Measurements from ENCODE around the gene ACOT7. TPM values are rescaled to one million over a fixed set of nuclear protein-coding genes. Genes with fewer than 3 reads are reported as not detected.

Gene ACOT7
- polyA plus RNA-seq, 1 donor, result 28.8 TPM

DNA sequence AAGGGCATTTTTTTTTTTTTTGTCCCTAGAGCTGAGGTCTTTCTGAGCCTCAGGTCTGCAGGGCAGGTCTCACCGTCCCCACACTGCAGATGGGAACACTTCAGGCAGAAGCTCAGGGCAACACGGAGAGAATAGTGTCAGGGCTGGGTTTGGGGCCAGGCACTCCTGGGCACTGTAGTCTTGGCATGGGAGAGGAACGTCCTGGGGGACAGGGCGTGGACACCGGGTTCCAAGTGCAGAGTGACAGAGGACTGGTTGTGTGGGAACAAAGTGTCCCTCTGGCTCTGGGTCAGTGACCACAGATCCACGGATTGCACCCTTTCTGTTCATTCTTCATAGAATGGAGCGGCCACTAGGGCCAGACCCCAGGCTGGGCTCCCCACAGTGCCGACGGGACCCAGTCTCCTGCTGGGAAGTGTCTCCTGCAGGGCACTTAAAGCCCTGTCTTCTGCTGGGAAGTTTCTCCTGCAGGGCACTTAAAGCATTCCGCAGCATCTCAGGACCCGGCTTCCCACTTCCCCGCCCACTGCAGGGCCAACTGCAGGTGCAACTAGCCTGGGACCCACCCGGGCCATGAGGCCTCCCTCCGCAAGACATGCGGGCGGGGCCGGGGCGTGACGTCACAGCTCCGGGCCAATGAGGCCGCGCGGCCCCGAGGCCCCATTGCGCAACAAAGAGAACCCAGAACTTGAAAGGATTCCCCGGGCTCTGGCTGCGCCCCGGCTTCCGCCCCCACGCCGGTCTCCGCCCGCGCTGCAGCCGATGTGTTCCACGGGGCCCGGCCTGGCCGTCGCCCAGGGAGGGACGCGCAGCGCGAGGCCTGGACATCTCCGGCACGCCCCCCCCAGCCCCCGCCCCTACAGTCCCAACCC is 133.8 kb downstream of the ACOT7 start:
- Histone ChIP-seq H3K27me3 (ENCODE audit: control insufficient read depth, insufficient read depth, low read length) (no peaks in the 10 kb centered on the region), H3K27ac (ENCODE audit: low read length) (peak overlapping the region; percentile 44), H3K36me3 (ENCODE audit: control insufficient read depth, insufficient read depth, low read length) (peaks cover 3% of the 10 kb centered on the region), H3K4me1 (ENCODE audit: control insufficient read depth, insufficient read depth, low read length) (peaks cover 36% of the 10 kb centered on the region), H3K4me3 (ENCODE audit: low read length) (peak overlapping the region; percentile 66), H3K9me3 (ENCODE audit: control insufficient read depth, low read depth, low read length) (no peaks in the 10 kb centered on the region)
- WGBS (ENCODE audit: insufficient coverage, low lambda C conversion rate), result no CpG with 5 or more reads among the region's 46 CpGs
- peak; percentile 88 to 95 for DNase-seq

DNA sequence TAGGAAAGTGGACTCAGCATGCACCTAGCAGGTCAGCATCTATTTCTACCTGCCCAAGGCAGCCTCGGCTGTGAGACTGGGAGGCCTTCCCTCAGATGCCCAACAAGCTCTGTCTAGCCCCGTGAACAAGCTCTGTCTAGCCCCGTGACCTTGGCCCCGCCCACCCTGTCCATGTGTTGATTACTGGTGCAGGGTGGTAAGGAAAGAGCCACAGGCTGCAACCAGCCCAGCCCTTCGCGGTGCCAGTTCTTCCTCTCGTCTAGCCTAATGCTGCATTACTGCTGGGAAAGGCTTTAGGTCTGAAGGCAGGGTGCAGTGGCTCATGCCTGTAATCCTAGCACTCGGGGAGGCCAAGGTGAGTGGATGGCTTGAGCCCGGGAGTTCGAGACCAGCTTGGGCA is 134.9 kb downstream of the ACOT7 start:
- no CpG with 5 or more reads among the region's 10 CpGs for WGBS (ENCODE audit: insufficient coverage, low lambda C conversion rate)
- Histone ChIP-seq H3K9me3 (ENCODE audit: control insufficient read depth, low read depth, low read length) (no peaks in the 10 kb centered on the region), H3K27ac (ENCODE audit: low read length) (no peak overlapping the region), H3K27me3 (ENCODE audit: control insufficient read depth, insufficient read depth, low read length) (no peaks in the 10 kb centered on the region), H3K36me3 (ENCODE audit: control insufficient read depth, insufficient read depth, low read length) (peaks cover 5% of the 10 kb centered on the region), H3K4me3 (ENCODE audit: low read length) (no peak overlapping the region), H3K4me1 (ENCODE audit: control insufficient read depth, insufficient read depth, low read length) (peaks cover 36% of the 10 kb centered on the region)
- DNase-seq, result peak in 1 of 2 donors; percentile 38

DNA sequence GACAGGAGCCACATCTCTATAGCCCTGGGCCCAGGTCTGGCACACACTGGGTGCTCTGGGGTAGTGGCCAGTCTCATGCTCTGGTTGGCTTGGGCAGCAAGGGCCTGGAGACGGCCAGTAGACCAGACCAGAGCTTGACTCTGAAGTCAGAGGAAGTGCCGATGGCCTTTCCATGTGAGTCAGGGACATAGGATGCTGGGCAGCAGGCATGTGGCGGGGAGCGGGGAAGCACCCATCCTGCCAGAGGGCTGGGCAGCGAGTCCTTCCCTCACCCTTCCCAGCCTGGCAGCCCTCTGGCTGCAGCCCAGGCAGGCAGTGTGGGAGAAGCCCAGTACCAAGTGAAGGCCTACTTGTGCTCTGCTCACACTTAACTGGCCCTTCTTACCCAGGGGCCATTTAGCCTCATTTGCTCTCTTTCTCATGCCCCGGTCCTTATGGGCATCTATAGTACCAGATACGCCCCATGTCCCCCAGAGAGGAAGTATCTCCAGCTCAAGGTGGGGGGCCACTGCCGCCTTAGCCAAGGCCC is 136.0 kb downstream of the ACOT7 start:
- WGBS (ENCODE audit: insufficient coverage, low lambda C conversion rate), result no CpG with 5 or more reads among the region's 8 CpGs
- Histone ChIP-seq H3K4me1 (ENCODE audit: control insufficient read depth, insufficient read depth, low read length) (peaks cover 25% of the 10 kb centered on the region), H3K9me3 (ENCODE audit: control insufficient read depth, low read depth, low read length) (no peaks in the 10 kb centered on the region), H3K27ac (ENCODE audit: low read length) (no peak overlapping the region), H3K36me3 (ENCODE audit: control insufficient read depth, insufficient read depth, low read length) (peaks cover 7% of the 10 kb centered on the region), H3K27me3 (ENCODE audit: control insufficient read depth, insufficient read depth, low read length) (no peaks in the 10 kb centered on the region), H3K4me3 (ENCODE audit: low read length) (no peak overlapping the region)
- DNase-seq, result no peak

DNA sequence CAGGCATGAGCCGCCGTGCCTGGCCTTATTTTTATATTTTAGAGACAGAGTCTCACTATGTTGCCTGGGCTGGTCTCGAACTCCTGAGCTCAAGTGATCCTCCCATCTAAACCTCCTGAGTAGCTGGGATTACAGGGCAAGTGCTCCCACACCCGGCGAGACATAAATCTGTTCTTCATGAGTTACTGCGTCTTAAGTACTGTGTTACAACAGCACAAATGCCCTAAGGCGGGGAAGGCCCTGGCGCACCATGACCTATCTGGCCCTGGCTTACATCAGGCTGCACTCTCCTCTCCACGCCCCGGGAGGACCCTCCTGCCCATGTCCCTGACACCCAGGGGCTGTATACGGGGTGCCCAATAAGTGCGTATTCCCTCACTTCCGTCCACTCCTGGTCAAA is 136.9 kb downstream of the ACOT7 start:
- WGBS (ENCODE audit: insufficient coverage, low lambda C conversion rate), result no CpG with 5 or more reads among the region's 13 CpGs
- no peaks in the 10 kb centered on the region for H3K27me3 ChIP-seq (ENCODE audit: control insufficient read depth, insufficient read depth, low read length)

DNA sequence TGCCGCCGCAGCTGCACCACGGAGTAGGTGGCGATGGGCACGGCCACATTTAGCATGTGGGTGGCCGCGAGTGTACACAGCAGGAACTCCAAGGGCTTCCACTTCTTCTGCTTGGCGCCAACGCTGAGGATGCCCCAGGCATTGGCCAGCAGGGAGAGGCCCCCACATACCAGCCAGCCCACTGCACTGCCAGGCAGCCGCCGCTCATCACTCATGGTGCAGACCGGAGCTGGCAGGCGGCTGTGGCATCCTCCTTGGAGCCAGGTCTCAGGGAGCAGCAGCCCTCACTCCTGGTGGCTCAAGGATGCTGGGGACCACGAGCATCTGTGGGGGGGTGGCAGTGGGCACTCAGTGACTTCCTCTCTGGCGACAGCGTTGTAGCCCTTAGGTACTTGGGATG is 138.9 kb downstream of the ACOT7 start:
- H3K4me1 ChIP-seq (ENCODE audit: control insufficient read depth, insufficient read depth, low read length), result peaks cover 16% of the 10 kb centered on the region
- H3K4me3 ChIP-seq (ENCODE audit: low read length), result no peak overlapping the region
- WGBS (ENCODE audit: insufficient coverage, low lambda C conversion rate), result no CpG with 5 or more reads among the region's 16 CpGs
- no peaks in the 10 kb centered on the region for H3K9me3 ChIP-seq (ENCODE audit: control insufficient read depth, low read depth, low read length)
- H3K27me3 ChIP-seq (ENCODE audit: control insufficient read depth, insufficient read depth, low read length), result peaks cover 12% of the 10 kb centered on the region
- H3K27ac ChIP-seq (ENCODE audit: low read length), result no peak overlapping the region
- peaks cover 9% of the 10 kb centered on the region for H3K36me3 ChIP-seq (ENCODE audit: control insufficient read depth, insufficient read depth, low read length)
- no peak for DNase-seq

More for the DNA sequence above, 136.9 kb downstream of the ACOT7 start:
- DNase-seq, result no peak
- Histone ChIP-seq H3K36me3 (ENCODE audit: control insufficient read depth, insufficient read depth, low read length) (peaks cover 7% of the 10 kb centered on the region), H3K9me3 (ENCODE audit: control insufficient read depth, low read depth, low read length) (no peaks in the 10 kb centered on the region), H3K4me3 (ENCODE audit: low read length) (no peak overlapping the region), H3K27ac (ENCODE audit: low read length) (no peak overlapping the region), H3K4me1 (ENCODE audit: control insufficient read depth, insufficient read depth, low read length) (peaks cover 17% of the 10 kb centered on the region)

DNA sequence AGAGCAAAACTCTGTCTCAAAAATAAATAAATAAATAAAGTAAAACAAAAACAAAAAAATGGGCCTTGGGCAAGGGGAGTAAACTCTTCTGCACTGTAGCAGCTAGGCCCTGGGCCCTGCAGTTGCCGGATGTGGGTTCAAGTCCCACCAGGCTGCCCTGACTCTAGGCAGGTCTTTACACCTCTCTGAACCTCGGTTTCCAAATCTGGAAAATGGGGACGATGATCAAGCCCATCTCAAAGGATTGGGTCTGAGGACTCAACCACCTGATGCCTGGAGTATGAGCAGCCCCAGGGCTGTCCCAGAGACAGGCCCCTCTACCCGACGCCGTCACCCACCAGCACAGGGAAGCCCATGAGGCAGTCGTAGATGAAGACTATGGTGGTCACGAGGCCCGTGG is 140.2 kb downstream of the ACOT7 start:
- DNase-seq, result no peak
- H3K36me3 ChIP-seq (ENCODE audit: control insufficient read depth, insufficient read depth, low read length), result peaks cover 9% of the 10 kb centered on the region
- no peak overlapping the region for H3K27ac ChIP-seq (ENCODE audit: low read length)
- peaks cover 20% of the 10 kb centered on the region for H3K27me3 ChIP-seq (ENCODE audit: control insufficient read depth, insufficient read depth, low read length)
- H3K4me3 ChIP-seq (ENCODE audit: low read length), result no peak overlapping the region
- no peaks in the 10 kb centered on the region for H3K9me3 ChIP-seq (ENCODE audit: control insufficient read depth, low read depth, low read length)
- H3K4me1 ChIP-seq (ENCODE audit: control insufficient read depth, insufficient read depth, low read length), result peaks cover 5% of the 10 kb centered on the region
- WGBS (ENCODE audit: insufficient coverage, low lambda C conversion rate), result no CpG with 5 or more reads among the region's 9 CpGs

DNA sequence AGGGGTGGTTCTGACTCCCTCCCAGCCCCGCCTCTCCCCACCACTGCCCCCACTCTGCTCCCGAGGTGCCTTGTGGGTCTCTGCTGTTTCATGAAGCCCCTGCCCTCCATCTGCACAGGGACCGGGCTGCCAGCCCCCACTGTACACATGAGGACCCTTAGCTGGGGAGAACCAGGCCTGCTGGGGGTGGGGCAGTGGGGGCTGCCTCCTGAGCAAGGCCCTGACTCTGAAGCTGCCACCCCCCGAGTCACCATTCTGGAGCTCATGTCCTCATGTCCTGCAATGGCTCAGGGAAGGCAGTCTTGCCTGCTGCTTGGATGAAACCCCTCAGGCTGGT is 141.2 kb downstream of the ACOT7 start:
- Histone ChIP-seq H3K36me3 (ENCODE audit: control insufficient read depth, insufficient read depth, low read length) (peaks cover 7% of the 10 kb centered on the region), H3K27ac (ENCODE audit: low read length) (no peak overlapping the region), H3K9me3 (ENCODE audit: control insufficient read depth, low read depth, low read length) (no peaks in the 10 kb centered on the region), H3K4me1 (ENCODE audit: control insufficient read depth, insufficient read depth, low read length) (peaks cover 5% of the 10 kb centered on the region), H3K4me3 (ENCODE audit: low read length) (no peak overlapping the region), H3K27me3 (ENCODE audit: control insufficient read depth, insufficient read depth, low read length) (peaks cover 23% of the 10 kb centered on the region)
- DNase-seq, result no peak
- no CpG with 5 or more reads among the region's 4 CpGs for WGBS (ENCODE audit: insufficient coverage, low lambda C conversion rate)

DNA sequence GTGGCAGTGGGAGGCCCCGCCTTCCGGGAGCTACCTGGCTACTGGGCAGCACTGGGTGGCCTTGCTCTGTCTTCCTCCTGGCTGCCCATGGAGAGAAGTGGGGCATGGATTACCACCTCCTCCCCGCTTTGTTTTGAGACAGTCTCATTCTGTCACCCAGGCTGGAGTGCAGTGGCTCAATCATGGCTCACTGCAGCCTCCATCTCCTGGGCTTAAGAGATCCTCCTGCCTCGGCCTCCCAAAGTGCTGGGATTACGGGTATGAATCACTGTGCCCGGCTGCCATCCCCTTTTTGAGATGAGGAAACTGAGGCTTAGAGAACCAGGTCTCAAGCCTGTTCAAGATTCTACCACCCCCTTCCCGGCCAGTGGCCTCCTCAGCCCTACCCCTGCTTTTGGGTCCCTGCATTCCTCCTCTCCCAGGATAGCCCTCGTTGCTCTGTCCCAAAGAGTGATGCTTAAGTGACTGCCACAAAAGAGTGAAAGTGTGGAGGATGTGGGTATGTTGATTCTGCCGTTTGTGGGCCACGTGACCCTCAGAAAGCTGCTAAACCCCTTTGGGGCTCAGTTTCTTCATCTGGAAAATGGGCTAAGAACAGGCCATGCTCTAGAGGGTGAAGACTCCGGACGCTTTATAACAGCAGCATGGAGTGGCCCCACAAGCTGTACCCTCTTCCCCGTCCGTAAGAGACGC is 141.7 kb downstream of the ACOT7 start:
- Histone ChIP-seq H3K4me3 (ENCODE audit: low read length) (no peak overlapping the region), H3K27ac (ENCODE audit: low read length) (no peak overlapping the region), H3K9me3 (ENCODE audit: control insufficient read depth, low read depth, low read length) (no peaks in the 10 kb centered on the region), H3K36me3 (ENCODE audit: control insufficient read depth, insufficient read depth, low read length) (peaks cover 7% of the 10 kb centered on the region), H3K4me1 (ENCODE audit: control insufficient read depth, insufficient read depth, low read length) (peaks cover 5% of the 10 kb centered on the region), H3K27me3 (ENCODE audit: control insufficient read depth, insufficient read depth, low read length) (peaks cover 23% of the 10 kb centered on the region)
- WGBS (ENCODE audit: insufficient coverage, low lambda C conversion rate), result no CpG with 5 or more reads among the region's 15 CpGs
- no peak for DNase-seq

DNA sequence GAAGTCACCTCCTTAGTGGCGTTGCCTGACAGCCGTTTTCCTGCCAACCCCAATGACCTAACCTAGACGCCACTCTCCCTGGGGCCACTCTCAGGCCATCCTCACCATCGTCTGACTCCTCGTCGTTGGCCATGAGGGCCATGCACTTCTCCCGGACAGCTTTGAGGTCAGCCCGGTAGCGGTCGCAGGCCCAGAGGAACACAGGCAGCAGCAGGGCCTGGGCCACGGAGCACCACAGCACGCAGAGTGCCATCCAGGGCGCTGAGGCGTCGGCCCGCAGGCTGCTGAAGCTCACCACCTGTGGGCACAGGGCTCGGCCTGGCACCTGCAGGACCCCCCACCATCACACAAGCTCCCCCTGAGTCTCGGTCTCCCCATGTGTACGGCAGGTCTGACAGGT is 142.3 kb downstream of the ACOT7 start:
- Histone ChIP-seq H3K27me3 (ENCODE audit: control insufficient read depth, insufficient read depth, low read length) (peaks cover 27% of the 10 kb centered on the region), H3K4me1 (ENCODE audit: control insufficient read depth, insufficient read depth, low read length) (peaks cover 9% of the 10 kb centered on the region), H3K9me3 (ENCODE audit: control insufficient read depth, low read depth, low read length) (no peaks in the 10 kb centered on the region), H3K36me3 (ENCODE audit: control insufficient read depth, insufficient read depth, low read length) (peaks cover 7% of the 10 kb centered on the region), H3K27ac (ENCODE audit: low read length) (no peak overlapping the region), H3K4me3 (ENCODE audit: low read length) (no peak overlapping the region)
- WGBS (ENCODE audit: insufficient coverage, low lambda C conversion rate), result no CpG with 5 or more reads among the region's 19 CpGs
- no peak for DNase-seq

DNA sequence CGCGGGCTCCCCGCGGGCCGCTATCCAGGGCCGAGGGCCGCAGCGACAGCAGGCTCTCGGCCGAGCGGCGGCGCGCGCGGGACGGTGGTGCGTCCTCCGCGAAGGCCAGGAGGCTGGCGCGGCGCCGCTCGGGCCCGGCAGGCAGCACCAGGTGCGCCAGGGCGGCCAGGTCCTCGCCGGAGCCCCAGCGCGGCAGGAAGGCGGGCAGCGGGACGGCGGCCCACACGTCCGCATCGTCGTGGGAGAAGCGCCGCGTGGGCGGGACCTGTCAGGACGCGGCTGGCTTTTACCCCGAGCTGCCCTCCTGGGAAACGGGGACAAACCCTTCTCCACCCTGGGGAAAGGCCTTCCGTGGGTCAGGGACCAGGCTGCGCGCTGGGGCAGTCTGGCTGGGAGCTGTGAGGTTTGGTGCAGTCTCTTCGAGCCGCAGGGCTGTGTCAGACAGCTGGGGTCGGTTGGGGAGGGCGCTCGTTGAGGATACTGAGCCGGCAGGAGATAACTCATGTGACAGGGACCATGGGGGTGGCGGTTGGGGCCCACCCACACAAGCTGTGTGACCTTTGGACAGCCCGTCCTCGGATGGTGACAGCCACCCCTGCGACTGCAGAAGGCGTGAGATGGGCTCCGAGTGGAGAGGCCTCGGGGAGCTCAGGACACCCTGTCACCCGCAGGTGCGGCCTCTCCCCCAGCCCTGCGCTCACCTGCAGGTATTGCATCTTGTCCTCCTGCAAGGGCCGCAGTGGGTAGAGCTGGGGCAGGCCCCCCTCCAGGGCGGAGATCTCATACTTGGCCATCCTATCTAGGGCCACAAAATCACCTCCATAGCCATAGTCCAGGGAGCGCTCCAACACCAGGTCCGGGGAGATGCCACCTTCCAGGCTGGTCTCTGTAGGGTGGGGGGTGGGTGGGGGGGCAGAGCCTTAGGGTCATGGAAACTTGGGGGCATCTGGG is 143.6 kb downstream of the ACOT7 start:
- WGBS (ENCODE audit: insufficient coverage, low lambda C conversion rate), result no CpG with 5 or more reads among the region's 71 CpGs
- peak in 1 of 2 donors; percentile 78 for DNase-seq
- H3K27me3 ChIP-seq (ENCODE audit: control insufficient read depth, insufficient read depth, low read length), result peaks cover 39% of the 10 kb centered on the region
- H3K9me3 ChIP-seq (ENCODE audit: control insufficient read depth, low read depth, low read length), result no peaks in the 10 kb centered on the region
- H3K4me1 ChIP-seq (ENCODE audit: control insufficient read depth, insufficient read depth, low read length), result peaks cover 13% of the 10 kb centered on the region
- H3K4me3 ChIP-seq (ENCODE audit: low read length), result peak overlapping the region; percentile 10
- H3K27ac ChIP-seq (ENCODE audit: low read length), result no peak overlapping the region
- peaks cover 7% of the 10 kb centered on the region for H3K36me3 ChIP-seq (ENCODE audit: control insufficient read depth, insufficient read depth, low read length)

Measured in large intestine (tissue), 3 donors.